HCT116 (cell line): ENCODE data around the gene RRM1. TPM values are rescaled to one million over a fixed set of nuclear protein-coding genes. Genes with fewer than 3 reads are reported as not detected.

Experiments
- ATAC-seq: fragments of 200-7000 bp; cut with Tn5 transposase; 2 replicates; pipeline ENCODE4 v1.9.1; 2020; ENCODE audit warnings: mild to moderate bottlenecking, moderate library complexity
- BruUV-seq: library from RNA; stranded (reverse); fragments of 400-500 nt; replicated peaks from 2 replicates; lab custom pipeline; 2021; lab: Mats Ljungman, UMichigan
- CTCF ChIA-PET: fragments of 300-600 bp; sonication (Branson Sonifier 250); formaldehyde crosslinking; loops from one replicate; lab custom pipeline; 2021; ENCODE audit warnings: antibody characterized with exemption; lab: Charles Lee
- POLR2A ChIA-PET: fragments of 300-600, 350-600 bp; sonication (Branson Sonifier 250); formaldehyde crosslinking; loops from one replicate; lab custom pipeline; 2021; ENCODE audit warnings: antibody characterized with exemption; lab: Charles Lee
- RAD21 ChIA-PET, 2 experiments: fragments of 300-600 bp; sonication (Branson Sonifier 250); formaldehyde crosslinking; loops; one replicate each; lab custom pipeline; 2023; ENCODE audit warnings: low total read pairs in 2 of 2; ENCODE audit not compliant: uncharacterized antibody in 2 of 2, unreplicated experiment in 2 of 2, low non-redundant PET in 1 of 2; lab: Charles Lee
- DNase-seq: peaks from one replicate; pipeline ENCODE4 v3.0.0-alpha.2; 2010; ENCODE audit warnings: low read depth, low spot score
- H2AFZ ChIP-seq: fragments of 200-600 bp; shearing (Covaris generic), sonication (generic); 2 replicates; pipeline ENCODE4 v1.6.1; 2017; ENCODE audit warnings: low read depth, mixed run types, mixed read lengths, antibody characterized with exemption, low read length; ENCODE audit not compliant: poor library complexity, severe bottlenecking
- H3K27ac ChIP-seq: 2 replicates; pipeline ENCODE4 v1.5.1; 2012; ENCODE audit warnings: low read depth, low read length
- H3K27me3 ChIP-seq: fragments of 200-600 bp; sonication (generic); 2 replicates; pipeline ENCODE4 v1.6.1; 2016; ENCODE audit warnings: mixed run types, low read length, mixed read lengths; ENCODE audit not compliant: insufficient read depth
- H3K36me3 ChIP-seq, 2 experiments: fragments of 200-500 bp in 1 of 2; fragments of 200-600 bp in 1 of 2; sonication (Bioruptor generic) in 1 of 2; sonication (generic) in 1 of 2; 2 replicates each; pipeline versions ENCODE4 v1.5.1 to v1.6.1; 2014 to 2016; ENCODE audit warnings: low read length in 2 of 2, inconsistent platforms in 1 of 2, mixed read lengths in 1 of 2, mixed run types in 1 of 2; ENCODE audit not compliant: insufficient read depth in 2 of 2, control insufficient read depth in 1 of 2
- H3K4me1 ChIP-seq, 2 experiments: fragments of 200-600 bp in 1 of 2; sonication (generic) in 1 of 2; 2 replicates each; pipeline versions ENCODE4 v1.5.1 to v1.6.1; 2012 to 2017; ENCODE audit warnings: low read length in 2 of 2, inconsistent platforms in 1 of 2, mild to moderate bottlenecking in 1 of 2, mixed read lengths in 1 of 2, mixed run types in 1 of 2, moderate library complexity in 1 of 2; ENCODE audit not compliant: insufficient read depth in 2 of 2, control insufficient read depth in 1 of 2
- H3K4me2 ChIP-seq: fragments of 200-600 bp; sonication (generic); 2 replicates; pipeline ENCODE4 v1.6.1; 2017; ENCODE audit warnings: mixed run types, low read length, mixed read lengths
- H3K4me3 ChIP-seq, 2 experiments: fragments of 200-600 bp in 1 of 2; sonication (generic) in 1 of 2; replicated peaks in 1 of 2; 2 replicates each; pipeline ENCODE4 v1.5.1; 2011 to 2016; ENCODE audit warnings: low read length in 2 of 2, control low read depth in 1 of 2, low read depth in 1 of 2, mild to moderate bottlenecking in 1 of 2, mixed read lengths in 1 of 2, mixed run types in 1 of 2
- H3K79me2 ChIP-seq: fragments of 200-600 bp; sonication (generic); 2 replicates; pipeline ENCODE4 v1.6.1; 2017; ENCODE audit warnings: mild to moderate bottlenecking, mixed run types, low read length, moderate library complexity, mixed read lengths; ENCODE audit not compliant: insufficient read depth
- H3K9ac ChIP-seq: fragments of 200-600 bp; sonication (generic); 2 replicates; pipeline ENCODE4 v1.6.1; 2016; ENCODE audit warnings: low read length, mixed read lengths
- H3K9me2 ChIP-seq: fragments of 200-600 bp; sonication (generic), shearing (Covaris generic); 2 replicates; pipeline ENCODE4 v1.6.1; 2017; ENCODE audit warnings: mixed run types, mild to moderate bottlenecking, moderate library complexity; ENCODE audit not compliant: insufficient read depth
- H3K9me3 ChIP-seq, 2 experiments: fragments of 200-500 bp in 1 of 2; fragments of 200-600 bp in 1 of 2; sonication (Bioruptor generic) in 1 of 2; sonication (generic) in 1 of 2; 2 replicates each; pipeline ENCODE4 v1.6.1; 2014 to 2017; ENCODE audit warnings: low read length in 2 of 2, mixed read lengths in 2 of 2, inconsistent platforms in 1 of 2, low read depth in 1 of 2, mild to moderate bottlenecking in 1 of 2, mixed run types in 1 of 2, moderate library complexity in 1 of 2; ENCODE audit not compliant: control insufficient read depth in 1 of 2, insufficient read depth in 1 of 2
- H4K20me1 ChIP-seq: fragments of 200-600 bp; sonication (generic), shearing (Covaris generic); 2 replicates; pipeline ENCODE4 v1.6.1; 2017; ENCODE audit warnings: mixed run types, mild to moderate bottlenecking, moderate library complexity; ENCODE audit not compliant: insufficient read depth
- ATF3 ChIP-seq: IDR thresholded peaks from 2 replicates; pipeline ENCODE4 v1.6.1; 2012
- CBX3 ChIP-seq: IDR thresholded peaks from 2 replicates; pipeline ENCODE4 v1.6.1; 2012; ENCODE audit warnings: low read depth
- ELF1 ChIP-seq: IDR thresholded peaks from 2 replicates; pipeline ENCODE4 v1.6.1; 2012; ENCODE audit warnings: low read depth, borderline replicate concordance
- EZH2phosphoT487 ChIP-seq: fragments of 200-600 bp; IDR thresholded peaks from 2 replicates; pipeline ENCODE4 v1.6.1; 2018; ENCODE audit warnings: antibody characterized with exemption, borderline replicate concordance
- SP1 ChIP-seq: IDR thresholded peaks from 2 replicates; pipeline ENCODE4 v1.6.1; 2012; ENCODE audit warnings: low read depth
- TCF7L2 ChIP-seq: IDR thresholded peaks from 2 replicates; pipeline ENCODE4 v1.7.0; 2011; ENCODE audit warnings: borderline replicate concordance, inconsistent platforms; ENCODE audit not compliant: insufficient read depth, insufficient read length; ENCODE audit errors: extremely low read depth
- YY1 ChIP-seq: IDR thresholded peaks from 2 replicates; pipeline ENCODE4 v1.6.1; 2011; ENCODE audit warnings: low read length, low read depth, moderate library complexity, mild to moderate bottlenecking; ENCODE audit not compliant: insufficient replicate concordance; ENCODE audit errors: extremely low read depth
- ZBTB33 ChIP-seq: IDR thresholded peaks from 2 replicates; pipeline ENCODE4 v1.6.1; 2011; ENCODE audit warnings: mild to moderate bottlenecking, low read length, moderate library complexity; ENCODE audit not compliant: insufficient replicate concordance; ENCODE audit errors: extremely low read depth
- intact Hi-C: fragments of 100-400 bp; cut with micrococcal nuclease; formaldehyde crosslinking; loops from 2 replicates; pipeline ENCODE4 v1.10.0; 2022
- total RNA-seq: library from RNA; stranded (reverse); gene quantifications from one replicate; pipeline ENCODE4 v1.2.1, GENCODE V29; 2021; ENCODE audit not compliant: unreplicated experiment

RRM1 gene
- total RNA-seq, 1 experiment from 2014 or later, result 134 TPM

GRCh38 chr11:4085575-4085974 lies 9.0 kb upstream of the RRM1 start (continued):
- TF ChIP-seq TCF7L2 (no peak), CBX3 (no peak), ATF3 (no peak), YY1 (no peak), ZBTB33 (no peak), SP1 (no peak)

- TF ChIP-seq EZH2phosphoT487, result no peak
- no peak for TF ChIP-seq ELF1
- TF ChIP-seq SP1, result no peak
- no peak for TF ChIP-seq YY1
- Histone ChIP-seq H3K79me2 (no peaks in the 10 kb centered on the region), H3K9me2 (no peaks in the 10 kb centered on the region), H3K4me3 (no peak overlapping the region), H3K4me1 (no peaks in the 10 kb centered on the region), H2AFZ (no peak overlapping the region), H3K36me3 (no peaks in the 10 kb centered on the region), H3K4me2 (no peak overlapping the region), H3K27me3 (no peaks in the 10 kb centered on the region), H3K9ac (no peak overlapping the region), H4K20me1 (no peaks in the 10 kb centered on the region), H3K27ac (no peak overlapping the region), H3K9me3 (no peaks in the 10 kb centered on the region)
- ATAC-seq (0 out of 2 replicates have a peak, but pooled peaks have one; percentile 36), DNase-seq (no peak)
- intact Hi-C loops, result no loop called here
- no TSS peak for BruUV-seq
- POLR2A ChIA-PET, result no interaction called here
- RAD21 ChIA-PET, result no interaction called here
- CTCF ChIA-PET, result no interaction called here
Observed at GRCh38 chr11:4086575-4087353, 7.8 kb upstream of the RRM1 start.
